WERI-Rb-1 (cell line): ENCODE results near the gene VPS13D.

Experiments
- DNase-seq: peaks from one replicate; pipeline ENCODE4 v3.0.0-alpha.2; 2020
- H3K27ac ChIP-seq: fragments of 250-450 bp; sonication (Bioruptor Pico); 2 replicates; pipeline ENCODE4 v1.5.1; 2020; ENCODE audit warnings: mild to moderate bottlenecking, moderate library complexity
- H3K27me3 ChIP-seq: fragments of 250-450 bp; sonication (Bioruptor Pico); 2 replicates; pipeline ENCODE4 v1.5.1; 2021; ENCODE audit warnings: mild to moderate bottlenecking, low read depth, moderate library complexity; ENCODE audit not compliant: insufficient read depth, severe bottlenecking
- H3K36me3 ChIP-seq: fragments of 250-450 bp; sonication (Bioruptor Pico); 2 replicates; pipeline ENCODE4 v1.5.1; 2020; ENCODE audit warnings: mild to moderate bottlenecking, moderate library complexity
- H3K4me3 ChIP-seq: 2 replicates; pipeline ENCODE4 v1.5.1; 2011; ENCODE audit warnings: low read depth, mild to moderate bottlenecking, control low read depth, low read length
- H3K9me3 ChIP-seq: fragments of 250-450 bp; sonication (Bioruptor Pico); 2 replicates; pipeline ENCODE4 v1.5.1; 2021; ENCODE audit warnings: mild to moderate bottlenecking, moderate library complexity; ENCODE audit not compliant: severe bottlenecking
- CTCF ChIP-seq: IDR thresholded peaks from 2 replicates; pipeline ENCODE4 v1.5.1; 2011; ENCODE audit warnings: low read depth, mild to moderate bottlenecking, control low read depth, inconsistent platforms, low read length

The VPS13D gene

GRCh38 chr1:12339396-12339795 is 109.6 kb downstream of the VPS13D start:
- Histone ChIP-seq H3K27ac (peak overlapping the region; percentile 53), H3K4me3 (no peak overlapping the region; the same call in 1 of the 2 replicates), H3K27me3 (no peaks in the 10 kb centered on the region), H3K36me3 (peaks cover 6% of the 10 kb centered on the region), H3K9me3 (no peaks in the 10 kb centered on the region)
- 0 out of 2 replicates have a peak, but pooled peaks have one; percentile 18 for TF ChIP-seq CTCF
- no peak for DNase-seq

GRCh38 chr1:12339811-12340543 is 110.1 kb downstream of the VPS13D start:
- no peaks in the 10 kb centered on the region for H3K27me3 ChIP-seq

GRCh38 chr1:12340544-12340930 is 110.7 kb downstream of the VPS13D start:
- H3K27ac ChIP-seq = no peak overlapping the region
- peaks cover 4% of the 10 kb centered on the region for H3K36me3 ChIP-seq
- no peak overlapping the region for H3K4me3 ChIP-seq
- TF ChIP-seq CTCF = no peak
- no peaks in the 10 kb centered on the region for H3K9me3 ChIP-seq
- no peak for DNase-seq
- H3K27me3 ChIP-seq = no peaks in the 10 kb centered on the region

More at GRCh38 chr1:12339811-12340543, 110.1 kb downstream of the VPS13D start:
- no peaks in the 10 kb centered on the region for H3K9me3 ChIP-seq
- TF ChIP-seq CTCF = no peak
- H3K36me3 ChIP-seq = peaks cover 4% of the 10 kb centered on the region
- peak overlapping the region; percentile 53 for H3K27ac ChIP-seq
- no peak for DNase-seq
- H3K4me3 ChIP-seq = no peak overlapping the region; the same call in 1 of the 2 replicates

- TF ChIP-seq CTCF = no peak
- no peak overlapping the region for H3K27ac ChIP-seq
- DNase-seq = no peak
- H3K27me3 ChIP-seq = no peaks in the 10 kb centered on the region
- H3K36me3 ChIP-seq = peaks cover 3% of the 10 kb centered on the region; the same call in 1 of the 2 replicates
- H3K9me3 ChIP-seq = no peaks in the 10 kb centered on the region
- H3K4me3 ChIP-seq = no peak overlapping the region
Observed at GRCh38 chr1:12341667-12342066, 111.8 kb downstream of the VPS13D start.

- H3K27ac ChIP-seq = no peak overlapping the region
- DNase-seq = no peak
- H3K4me3 ChIP-seq = no peak overlapping the region
- H3K27me3 ChIP-seq = no peaks in the 10 kb centered on the region
- no peak for TF ChIP-seq CTCF
- peaks cover 4% of the 10 kb centered on the region; the same call in 1 of the 2 replicates for H3K36me3 ChIP-seq
- H3K9me3 ChIP-seq = no peaks in the 10 kb centered on the region
Observed at GRCh38 chr1:12342401-12343003, 112.7 kb downstream of the VPS13D start.
